Motor neuron (in vitro differentiated cells): ENCODE results near the gene ZNF628. TPM values are rescaled to one million over a fixed set of nuclear protein-coding genes. Genes with fewer than 3 reads are reported as not detected.
"Not testable (repeated sequence)": the region's sequence is repeated elsewhere in the genome, so short reads cannot be mapped to it uniquely, and the experiment has no call there.

Experiments
- ATAC-seq, 8 experiments: fragments of 200-7000 bp; cut with Tn5 transposase; replicated peaks in 6 of 8; 2 replicates each; pipeline ENCODE4 v1.8.0; 2021; ENCODE audit warnings: mild to moderate bottlenecking in 8 of 8, moderate library complexity in 8 of 8
- H3K27ac ChIP-seq, 2 donors: fragments of 250-450 bp; sonication (Bioruptor Pico); 2 replicates each; pipeline ENCODE4 v1.9.0; 2021; ENCODE audit warnings: antibody characterized with exemption in 2 of 2, mild to moderate bottlenecking in 2 of 2, moderate library complexity in 1 of 2
- H3K4me1 ChIP-seq, 2 donors: fragments of 250-450 bp; sonication (Bioruptor Pico); replicated peaks in 1 of 2; 2 replicates each; pipeline ENCODE4 v1.6.1; 2021; ENCODE audit warnings: antibody characterized with exemption in 2 of 2, mild to moderate bottlenecking in 2 of 2, moderate library complexity in 1 of 2
- H3K4me3 ChIP-seq, 5 donors: fragments of 250-450 bp; sonication (Bioruptor Pico); 2 replicates each; pipeline ENCODE4 v1.9.0; 2021; ENCODE audit warnings: antibody characterized with exemption in 5 of 5, mild to moderate bottlenecking in 5 of 5, moderate library complexity in 4 of 5
- WGBS, 10 experiments: fragments of 450-650 bp; shearing (Covaris generic); methylation state at CpG; one replicate each; pipeline ENCODE4 v1.0.0; 2022; 5-methylcytosine and 5-hydroxymethylcytosine counted together
- in situ Hi-C, 9 experiments: fragments of 400-800 bp; cut with MboI; loops; one replicate each; pipeline ENCODE4 v1.15.0; 2021; ENCODE audit warnings: low sequenced_read_pairs in 9 of 9, low pct_unique_long_range_greater_than_20kb in 2 of 9; ENCODE audit not compliant: unreplicated experiment in 9 of 9
- total RNA-seq, 8 experiments: library from RNA; unstranded; fragments of 300-600 nt; gene quantifications; 2 replicates each; pipeline versions ENCODE4 v1.2.3 to v1.2.4, GENCODE V29; 2022

Gene ZNF628
- total RNA-seq, 8 experiments from 2014 or later: 1.1 to 5.6 (median 3.6) TPM

DNA sequence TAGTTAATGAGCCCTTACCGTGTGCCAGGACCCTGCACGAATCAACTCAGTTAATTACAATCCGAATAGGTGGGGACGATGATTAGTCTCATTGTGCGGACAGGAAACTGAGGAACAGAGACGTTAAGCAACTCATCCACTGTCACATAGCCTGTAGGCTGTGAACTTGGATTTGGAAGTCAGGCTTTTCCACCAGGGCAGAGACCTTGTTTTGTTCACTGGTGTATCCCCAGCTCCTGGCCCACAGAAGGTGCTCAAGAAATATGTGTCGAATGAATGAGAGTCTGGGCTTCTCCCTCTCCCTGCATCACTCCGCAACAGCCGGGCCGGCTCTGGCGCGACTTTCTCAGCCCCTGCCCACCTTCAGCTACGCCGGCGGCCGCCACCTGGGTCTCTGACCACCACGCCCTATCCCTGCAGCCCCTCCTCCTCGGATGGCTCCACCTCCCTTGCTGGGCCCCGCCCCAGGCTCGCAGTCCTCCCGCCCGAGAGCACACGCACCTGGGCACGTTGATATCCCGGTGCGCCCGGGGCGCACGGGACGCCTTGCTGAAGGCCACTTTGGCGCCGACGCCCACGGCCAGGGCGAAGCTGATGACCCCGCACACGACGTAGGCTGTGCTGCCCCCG, 34.6 kb upstream of the ZNF628 start:
- ATAC-seq: peak in 6 of 8 experiments; percentile 6 to 19 (median 14)
- in situ Hi-C loops: loop anchor here in 1 of 9 experiments (25.0 kb wide), 1 partner anchor 305 kb away; the partner anchor contains the start of gene TNNT1
- Histone ChIP-seq H3K4me1 (peaks cover 33 to 41% of the 10 kb centered on the region in 2 donors), H3K4me3 (peak overlapping the region in 4 of 5 donors; percentile 3 to 28 (median 21)), H3K27ac (no peak overlapping the region)
- 0 to 30% (median 11%) methylated on average over 1 to 7 of the region's 39 CpGs for WGBS, 10 experiments

DNA sequence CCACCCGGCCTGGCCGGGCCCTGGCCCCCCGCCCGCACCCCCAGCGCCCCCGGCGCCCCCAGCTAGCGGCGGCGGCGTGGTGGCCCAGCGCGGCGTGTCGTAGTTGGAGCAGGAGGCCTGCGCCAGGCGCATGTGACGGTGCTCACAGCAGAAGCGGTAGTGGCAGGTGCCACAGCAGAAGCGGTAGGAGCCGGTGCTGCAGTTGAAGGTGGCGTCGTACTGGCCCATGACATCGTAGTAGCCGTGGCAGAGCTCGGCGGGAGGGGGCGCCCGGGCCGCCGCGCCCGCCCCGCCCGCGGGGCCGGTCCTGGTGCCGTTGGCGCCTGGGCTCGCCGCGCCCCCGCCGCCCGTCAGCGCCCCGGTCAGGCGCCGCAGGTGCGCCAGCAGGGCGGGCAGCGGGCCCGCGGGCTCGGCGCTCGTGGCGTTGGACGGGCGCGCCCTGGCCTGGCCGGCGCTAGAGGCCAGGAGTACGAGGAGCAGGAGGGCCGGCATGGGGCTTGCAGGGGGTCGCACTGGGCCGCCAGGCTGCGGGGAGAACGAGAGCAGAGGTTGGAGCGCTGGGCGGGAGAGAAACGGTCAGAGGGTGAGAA, 34.0 kb upstream of the ZNF628 start:
- ATAC-seq: peak; percentile 17 to 60 (median 41)
- Histone ChIP-seq H3K4me1 (peaks cover 33 to 41% of the 10 kb centered on the region in 2 donors), H3K27ac (no peak overlapping the region), H3K4me3 (peak overlapping the region in 4 of 5 donors; percentile 3 to 28 (median 21))
- 1% methylated on average over 12 of the region's 72 CpGs; no CpG with 5 or more reads in 9 of the 10 experiments for WGBS, 10 experiments
- in situ Hi-C loops: loop anchor here in 1 of 9 experiments (25.0 kb wide), 1 partner anchor 305 kb away; the partner anchor contains the start of gene TNNT1

DNA sequence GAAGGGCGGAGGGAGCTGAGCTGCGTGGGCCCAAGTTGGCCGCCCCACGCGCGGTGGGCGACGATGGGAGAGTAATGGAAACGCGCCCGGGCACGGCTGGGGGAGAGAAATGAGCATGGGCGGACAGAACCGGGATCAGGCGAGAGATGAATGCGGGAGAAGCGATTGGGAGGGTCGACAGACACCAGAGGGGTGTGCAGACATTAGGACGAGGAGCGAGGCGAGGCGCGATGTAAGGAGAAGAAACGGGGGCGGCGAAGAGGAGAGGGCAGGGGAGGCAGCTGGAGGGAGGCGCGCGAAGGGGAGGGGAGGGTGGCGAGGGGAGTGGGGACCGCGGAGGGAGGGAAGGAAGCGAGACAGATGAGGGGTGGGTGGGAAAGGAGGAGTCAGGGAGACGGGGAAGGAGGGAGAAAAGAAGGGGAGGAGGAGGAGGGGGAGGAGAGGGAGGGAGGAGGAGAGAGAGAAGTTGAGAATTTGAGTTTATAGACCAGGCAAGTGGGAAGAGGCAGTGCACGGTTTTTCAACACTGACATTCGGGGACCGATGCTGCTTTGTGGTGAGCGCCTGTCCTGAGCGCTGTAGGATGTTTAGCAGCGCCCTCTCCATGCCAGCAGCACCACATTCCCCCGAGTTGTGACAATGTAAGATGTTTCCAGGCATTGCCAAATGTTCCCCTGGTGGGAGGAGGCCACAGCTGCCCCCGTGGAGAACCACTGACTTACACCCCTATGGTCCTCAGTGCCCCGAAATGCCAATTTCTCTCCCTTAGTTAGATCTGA, 33.2 kb upstream of the ZNF628 start, which contains the start of gene SHISA7:
TSS of gene SHISA7 (minus strand) at position 256 of the 779 bp plus-strand sequence. CDS start 437 bp downstream, outside the sequence.
- H3K27ac ChIP-seq: no peak within 1 kb of the TSS
- H3K4me1 ChIP-seq: peaks cover 33 to 41% of the 10 kb centered on the region in 2 donors
- WGBS, 10 experiments: 0 to 20% (median 2%) methylated on average over 1 to 8 of the region's 43 CpGs; no CpG with 5 or more reads in 3 of the 10 experiments
- peak within 1 kb of the TSS; percentile 7 to 28 (median 14) for H3K4me3 ChIP-seq
- in situ Hi-C loops: loop anchor here in 1 of 9 experiments (25.0 kb wide), 1 partner anchor 306 kb away; the partner anchor contains the start of gene TNNT1
- peak in 5 of 8 experiments; percentile 26 to 65 (median 62) for ATAC-seq

DNA sequence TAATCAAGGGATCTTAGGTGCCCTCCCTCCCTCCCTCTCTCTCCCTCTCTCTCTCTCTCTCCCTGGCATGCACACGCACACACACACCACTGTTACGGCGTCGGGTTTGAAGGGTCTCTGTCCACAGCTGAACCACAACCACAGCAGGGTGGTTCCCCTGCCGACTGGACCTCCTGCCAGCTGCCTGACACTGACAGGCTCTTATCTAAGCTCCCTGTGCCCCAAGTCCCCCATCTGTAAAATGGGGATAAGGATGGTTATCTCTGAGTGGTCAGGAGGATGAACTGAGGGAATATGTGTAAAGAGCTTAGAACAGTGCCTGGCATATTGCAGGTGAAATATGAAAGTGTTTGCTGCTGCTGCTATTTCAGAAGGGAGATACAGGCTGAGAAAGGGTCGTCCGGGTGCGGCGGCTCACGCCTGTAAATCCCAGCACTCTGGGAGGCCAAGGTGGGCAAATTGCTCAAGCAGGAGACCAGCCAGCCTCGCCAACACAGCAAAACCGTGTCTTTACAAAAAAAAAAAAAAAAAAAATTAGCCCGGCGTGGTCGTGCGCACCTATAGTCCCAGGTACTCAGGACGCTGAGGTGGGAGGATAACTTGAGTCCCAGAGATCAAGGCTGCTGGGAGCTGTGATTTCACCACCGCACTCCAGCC, 32.5 kb upstream of the ZNF628 start:
- ATAC-seq: no peak
- WGBS, 10 experiments: 10 to 69% (median 42%) methylated on average over 2 to 7 of the region's 18 CpGs; no CpG with 5 or more reads in 4 of the 10 experiments
- Histone ChIP-seq H3K27ac (no peak overlapping the region), H3K4me3 (no peak overlapping the region), H3K4me1 (peaks cover 33 to 41% of the 10 kb centered on the region in 2 donors)
- in situ Hi-C loops: loop anchor here in 1 of 9 experiments (25.0 kb wide), 1 partner anchor 307 kb away; the partner anchor contains the start of gene TNNT1

DNA sequence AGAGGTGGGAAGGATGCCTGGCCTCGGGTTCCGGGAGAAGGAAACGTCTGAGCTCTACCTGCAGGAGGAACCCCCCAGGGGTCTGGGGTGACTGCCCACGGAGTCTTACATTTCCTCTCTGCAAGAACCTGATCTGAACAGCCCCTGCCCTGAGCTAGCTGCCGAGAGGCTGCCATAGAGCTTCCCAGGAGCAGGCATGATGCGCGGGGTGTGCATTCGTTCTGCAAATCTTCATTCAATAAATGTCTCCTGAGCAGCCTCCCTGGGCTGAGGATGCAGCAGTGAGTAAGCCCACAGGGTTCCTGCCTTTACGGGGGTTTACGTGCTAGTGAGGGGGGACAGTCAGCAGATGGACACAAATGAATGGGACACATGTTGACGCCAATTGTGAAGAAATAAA, 31.8 kb upstream of the ZNF628 start:
- H3K4me1 ChIP-seq: peaks cover 36 to 46% of the 10 kb centered on the region in 2 donors
- no peak overlapping the region for H3K4me3 ChIP-seq
- in situ Hi-C loops: loop anchor here in 1 of 9 experiments (25.0 kb wide), 1 partner anchor 307 kb away; the partner anchor contains the start of gene TNNT1
- no peak for ATAC-seq
- H3K27ac ChIP-seq: no peak overlapping the region
- 14 to 75% (median 55%) methylated on average over 1 to 9 of the region's 11 CpGs; no CpG with 5 or more reads in 4 of the 10 experiments for WGBS, 10 experiments

DNA sequence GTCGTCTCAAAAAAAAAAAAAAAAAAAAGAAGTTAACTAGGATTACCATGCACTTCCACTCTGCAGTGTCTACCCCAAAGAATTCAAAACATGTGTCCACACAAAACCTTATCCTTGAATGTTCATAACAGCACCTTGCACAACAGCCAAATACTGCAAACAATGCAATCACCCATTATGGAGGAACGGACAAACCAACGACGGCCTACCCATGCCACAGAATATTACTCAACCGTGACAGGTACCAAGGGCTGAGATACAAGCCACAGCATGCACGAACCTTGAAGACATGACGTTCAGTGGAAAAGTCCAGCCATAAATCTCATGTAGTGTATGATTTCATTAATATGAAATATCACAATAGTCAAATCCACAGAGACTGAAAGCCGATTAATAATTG, 30.4 kb upstream of the ZNF628 start:
- ATAC-seq: no peak

DNA sequence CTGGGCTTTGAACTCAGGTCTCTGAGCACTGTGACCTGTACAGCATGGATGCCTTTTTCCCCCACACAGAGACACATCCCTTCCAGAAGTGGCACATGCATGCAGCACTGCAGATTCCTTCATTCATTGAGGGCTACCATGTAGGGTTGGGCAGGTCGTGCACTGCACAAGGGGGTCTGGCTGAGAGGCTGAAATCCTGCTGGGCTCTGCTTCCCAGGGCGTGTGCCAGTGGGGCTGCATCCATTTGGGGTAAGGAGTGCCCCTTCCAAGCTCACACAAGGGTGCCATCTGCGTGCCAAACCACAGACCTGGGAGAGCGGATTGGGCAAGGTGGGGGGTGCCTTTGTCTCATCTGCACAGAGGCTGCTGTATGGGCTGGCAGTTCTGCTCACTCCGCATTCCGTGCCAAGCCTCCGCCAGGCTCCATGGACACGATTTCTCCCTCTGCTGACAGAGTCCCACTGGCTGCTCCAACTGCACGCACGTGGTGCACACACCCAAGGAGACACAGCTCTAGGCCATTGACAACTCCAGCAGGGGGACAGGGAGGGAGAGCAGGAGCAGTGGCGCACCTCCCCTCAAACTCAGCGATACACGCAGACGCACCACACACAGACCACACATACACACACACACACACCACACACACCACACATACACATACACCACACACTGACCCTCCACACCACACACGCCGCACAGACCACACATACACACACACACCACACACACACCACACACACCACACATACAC, 28.8 kb upstream of the ZNF628 start:
- H3K27ac ChIP-seq: no peak overlapping the region
- ATAC-seq: peak; percentile 6 to 77 (median 56)
- no peak overlapping the region for H3K4me3 ChIP-seq
- H3K4me1 ChIP-seq: peaks cover 19 to 28% of the 10 kb centered on the region in 2 donors
- 0 to 35% (median 9%) methylated on average over 1 to 6 of the region's 16 CpGs; no CpG with 5 or more reads in 4 of the 10 experiments for WGBS, 10 experiments
- in situ Hi-C loops: loop anchor here in 1 of 9 experiments (25.0 kb wide), 1 partner anchor 310 kb away; the partner anchor contains the start of gene TNNT1

More for the DNA sequence above, 30.4 kb upstream of the ZNF628 start:
- in situ Hi-C loops: loop anchor here in 1 of 9 experiments (25.0 kb wide), 1 partner anchor 309 kb away; the partner anchor contains the start of gene TNNT1
- peaks cover 33 to 43% of the 10 kb centered on the region in 2 donors for H3K4me1 ChIP-seq
- 0 to 100% (median 56%) methylated on average over 1 to 8 of the region's 8 CpGs; no CpG with 5 or more reads in 2 of the 10 experiments for WGBS, 10 experiments
- H3K27ac ChIP-seq: no peak overlapping the region
- no peak overlapping the region for H3K4me3 ChIP-seq

DNA sequence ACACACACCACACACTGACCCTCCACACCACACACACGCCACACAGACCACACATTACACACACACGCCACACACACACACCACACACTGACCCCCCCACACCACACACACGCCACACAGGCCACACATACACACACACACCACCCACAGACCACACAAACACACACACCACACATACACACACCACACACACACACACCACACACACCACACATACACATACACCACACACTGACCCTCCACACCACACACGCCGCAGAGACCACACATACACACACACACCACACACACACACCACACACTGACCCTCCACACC, 28.3 kb upstream of the ZNF628 start:
- H3K27ac ChIP-seq, H3K4me3 ChIP-seq, ATAC-seq: not testable (repeated sequence)
- in situ Hi-C loops: loop anchor here in 1 of 9 experiments (25.0 kb wide), 1 partner anchor 311 kb away; the partner anchor contains the start of gene TNNT1
- 20 to 60% methylated on average over 1 to 3 of the region's 5 CpGs; no CpG with 5 or more reads in 8 of the 10 experiments for WGBS, 10 experiments
- peaks cover 19 to 24% of the 10 kb centered on the region in 2 donors for H3K4me1 ChIP-seq

DNA sequence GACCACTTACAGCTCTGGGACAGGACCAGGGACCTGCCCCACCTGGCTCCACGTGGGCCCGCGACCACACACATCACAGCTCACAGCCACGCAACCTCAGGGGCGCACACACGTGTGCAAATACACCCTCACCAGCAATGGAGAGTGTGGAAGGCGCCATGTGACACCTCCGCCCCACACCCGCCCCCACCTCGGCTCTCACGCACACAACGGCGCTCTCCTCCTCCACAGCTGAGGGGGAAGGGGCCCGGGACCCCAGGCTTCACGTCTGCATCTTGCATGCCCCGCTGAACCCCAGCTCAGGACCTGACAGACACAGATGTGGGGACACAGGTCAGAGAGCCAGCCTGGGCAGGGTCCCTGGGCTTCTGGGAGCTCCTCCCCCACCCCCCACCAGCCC, 26.9 kb upstream of the ZNF628 start:
- no peak for ATAC-seq
- 27 to 43% methylated on average over 3 to 7 of the region's 16 CpGs; no CpG with 5 or more reads in 8 of the 10 experiments for WGBS, 10 experiments
- in situ Hi-C loops: loop anchor here in 1 of 9 experiments (25.0 kb wide), 1 partner anchor 312 kb away; the partner anchor contains the start of gene TNNT1
- Histone ChIP-seq H3K27ac (no peak overlapping the region), H3K4me3 (peak overlapping the region in 2 of 5 donors; percentile 13 to 20), H3K4me1 (peaks cover 18 to 20% of the 10 kb centered on the region in 2 donors)

DNA sequence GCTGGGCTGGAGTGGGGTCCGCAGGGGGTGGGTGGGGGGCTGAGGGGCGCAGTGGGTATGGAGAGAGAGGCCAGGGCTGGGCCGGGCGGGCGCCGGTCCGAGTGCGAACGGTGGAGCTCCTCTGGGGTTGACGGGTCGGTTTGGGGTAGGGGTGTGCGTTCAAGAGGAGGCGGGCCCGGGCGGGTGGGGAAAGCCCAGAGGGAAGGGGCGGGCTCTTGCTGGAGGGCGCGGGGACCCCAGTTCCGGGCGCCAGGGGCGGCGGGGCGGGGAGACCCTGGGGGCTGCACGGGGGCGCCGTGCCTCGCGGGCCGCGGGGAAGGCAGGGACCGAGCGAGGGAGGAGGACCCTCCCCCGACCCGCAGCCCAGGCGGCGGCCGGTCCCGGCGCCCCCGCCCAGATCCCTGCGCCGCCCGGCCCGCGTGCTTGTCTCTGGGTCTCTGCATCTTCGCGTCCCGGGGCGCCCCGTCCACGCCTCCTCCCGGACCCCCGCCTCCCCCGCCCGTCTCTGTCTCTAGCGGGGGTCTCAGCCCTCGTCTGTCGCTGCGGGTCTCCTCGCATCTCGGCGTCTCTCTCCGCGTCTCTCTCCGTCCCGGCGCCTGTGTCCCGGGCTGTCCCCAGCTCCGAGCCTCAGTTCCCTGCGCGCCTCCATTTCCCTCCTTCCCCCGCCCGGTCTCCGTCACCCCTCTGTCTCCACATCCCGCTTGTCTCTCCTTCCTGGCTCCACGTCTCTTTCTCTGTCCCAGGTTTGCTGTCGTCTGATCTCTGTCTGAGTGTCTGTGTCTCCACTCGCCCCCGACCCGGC, 25.1 kb upstream of the ZNF628 start:
- ATAC-seq: peak in 7 of 8 experiments; percentile 5 to 30 (median 14)
- H3K4me3 ChIP-seq: peak overlapping the region; percentile 53 to 87 (median 59)
- peaks cover 12 to 16% of the 10 kb centered on the region in 2 donors for H3K4me1 ChIP-seq
- H3K27ac ChIP-seq: peak overlapping the region in 1 of 2 donors; percentile 57
- in situ Hi-C loops: no loop called here
- WGBS, 10 experiments: no CpG with 5 or more reads among the region's 80 CpGs
